ENCODE measurements around the gene SFTPD. TPM values are rescaled to one million over a fixed set of nuclear protein-coding genes. Genes with fewer than 3 reads are reported as not detected.

The SFTPD gene
- total and polyA plus RNA-seq, 9 of the 15 experiments (the other 6 are each of a cell fraction or from before 2014, with no cell fraction given) = 0.20 TPM; not detected in 8

GRCh38 chr10:79910836-79911235 is 38.1 kb downstream of the SFTPD start:
- H3K27me3 ChIP-seq (ENCODE audit: control insufficient read depth in 2 of 2, insufficient read depth in 2 of 2, low read length in 2 of 2) = peaks cover 0 to 11% of the 10 kb centered on the region in 2 experiments; a peak in 3 of 5 replicates
- ChIA-PET POLR2A (interaction anchor here (0.6 kb wide), 1 partner anchor 23 kb away, joined by 3 read pairs; no protein-coding TSS in a partner anchor), CTCF (ENCODE audit: low intra/inter-chr PET ratio) (no interaction called here)
- FAIRE-seq (no peak), ATAC-seq (no peak), DNase-seq (ENCODE audit: extremely low read depth in 1 of 4, low spot score in 3 of 4) (no peak)
- intact Hi-C loops (cut with micrococcal nuclease) = no loop called here
- no peak overlapping the region for H3K4me3 ChIP-seq
- TF ChIP-seq ZNF436 (CRISPR knock-in tag; IDR thresholded peaks at IDR 0.05) (no peak), RNF2 (IDR thresholded peaks at IDR 0.05) (0 out of 2 replicates have a peak, but pooled peaks have one; percentile 8)
- H4K20me1 ChIP-seq (replicated peaks; ENCODE audit: control insufficient read depth, insufficient read depth, low read length) = no peaks in the 10 kb centered on the region
- no TSS peak for BruUV-seq (replicated peaks)
- H3K9me1 ChIP-seq (ENCODE audit: control insufficient read depth, insufficient read depth, low read length) = no peaks in the 10 kb centered on the region
- no peaks in the 10 kb centered on the region for H3K4me1 ChIP-seq (replicated peaks in 1 of 2; ENCODE audit: control insufficient read depth in 2 of 2, insufficient read depth in 2 of 2, low read length in 2 of 2)
- H2AFZ ChIP-seq (ENCODE audit: low read depth, low read length) = no peak overlapping the region
- WGBS (ENCODE audit: insufficient coverage, low coverage, missing lambda C conversion rate) = 2% methylated on average over 2 of the region's 2 CpGs
- H3K9ac ChIP-seq (ENCODE audit: insufficient read depth in 1 of 2, low read depth in 2 of 2, low read length in 2 of 2) = no peak overlapping the region
- in situ Hi-C loops (cut with MboI) = no loop called here
- H3K9me3 ChIP-seq (replicated peaks; ENCODE audit: control insufficient read depth, insufficient read depth, low read depth, low read length) = no peaks in the 10 kb centered on the region
- no peaks in the 10 kb centered on the region for H3K36me3 ChIP-seq (ENCODE audit: control insufficient read depth, insufficient read depth, low read length)
- H3K27ac ChIP-seq (ENCODE audit: extremely low read depth, low read depth, low read length) = no peak overlapping the region
- H3K4me2 ChIP-seq (ENCODE audit: insufficient read depth, low read length) = no peak overlapping the region
- H3K79me2 ChIP-seq (ENCODE audit: control insufficient read depth, insufficient read depth, low read length) = no peaks in the 10 kb centered on the region

DNA sequence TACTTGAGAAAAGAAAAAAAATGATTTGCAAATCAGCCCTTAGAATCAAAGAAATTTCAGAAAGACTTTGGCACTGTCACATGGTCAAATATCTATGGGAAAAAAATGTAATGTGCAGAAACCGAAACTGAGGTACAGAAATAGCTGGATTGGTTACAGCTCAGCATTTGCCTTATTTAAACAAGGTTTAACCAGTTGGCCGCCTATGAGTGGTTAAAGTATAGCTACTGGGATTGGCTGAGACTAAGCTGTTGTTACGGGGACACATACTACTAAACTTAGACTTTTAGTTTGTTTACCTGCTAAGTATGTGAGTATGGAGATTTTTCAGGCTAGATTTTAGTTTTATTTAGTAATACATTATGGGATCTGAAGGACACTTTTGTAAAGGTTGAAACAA is 38.6 kb downstream of the SFTPD start:
- H3K79me2 ChIP-seq (ENCODE audit: control insufficient read depth, insufficient read depth, low read length) = no peaks in the 10 kb centered on the region
- no peaks in the 10 kb centered on the region for H3K9me1 ChIP-seq (ENCODE audit: control insufficient read depth, insufficient read depth, low read length)
- intact Hi-C loops (cut with micrococcal nuclease) = no loop called here
- ATAC-seq = no peak
- BruUV-seq (replicated peaks) = no TSS peak
- no peak overlapping the region for H3K4me2 ChIP-seq (ENCODE audit: insufficient read depth, low read length)
- FAIRE-seq = no peak
- DNase-seq (ENCODE audit: extremely low read depth in 1 of 4, low spot score in 3 of 4) = no peak
- H3K27me3 ChIP-seq (ENCODE audit: control insufficient read depth in 2 of 2, insufficient read depth in 2 of 2, low read length in 2 of 2) = peaks cover 2 to 12% of the 10 kb centered on the region in 2 experiments
- H3K9me3 ChIP-seq (replicated peaks; ENCODE audit: control insufficient read depth, insufficient read depth, low read depth, low read length) = no peaks in the 10 kb centered on the region
- POLR2A ChIA-PET = interaction anchor here (0.6 kb wide), 1 partner anchor 23 kb away, joined by 3 read pairs; no protein-coding TSS in a partner anchor
- no peak overlapping the region for H2AFZ ChIP-seq (ENCODE audit: low read depth, low read length)
- no peaks in the 10 kb centered on the region for H3K36me3 ChIP-seq (ENCODE audit: control insufficient read depth, insufficient read depth, low read length)
- CTCF ChIA-PET (ENCODE audit: low intra/inter-chr PET ratio) = no interaction called here
- 1% methylated on average over 3 of the region's 3 CpGs for WGBS (ENCODE audit: insufficient coverage, low coverage, missing lambda C conversion rate)
- no peak overlapping the region for H3K27ac ChIP-seq (ENCODE audit: extremely low read depth, low read depth, low read length)
- H3K4me3 ChIP-seq = no peak overlapping the region
- H4K20me1 ChIP-seq (replicated peaks; ENCODE audit: control insufficient read depth, insufficient read depth, low read length) = no peaks in the 10 kb centered on the region
- 0 out of 2 replicates have a peak, but pooled peaks have one; percentile 24 for TF ChIP-seq RNF2 (IDR thresholded peaks at IDR 0.05)
- no peak for TF ChIP-seq POLR3A (IDR thresholded peaks at IDR 0.05; ENCODE audit: borderline replicate concordance, extremely low read depth, insufficient read depth, insufficient read length)
- H3K9ac ChIP-seq (ENCODE audit: insufficient read depth in 1 of 2, low read depth in 2 of 2, low read length in 2 of 2) = no peak overlapping the region
- H3K4me1 ChIP-seq (replicated peaks in 1 of 2; ENCODE audit: control insufficient read depth in 2 of 2, insufficient read depth in 2 of 2, low read length in 2 of 2) = no peaks in the 10 kb centered on the region
- in situ Hi-C loops (cut with MboI) = no loop called here
